CD14-positive monocyte (primary cell): Measurements from ENCODE around the gene RAB43. TPM values are rescaled to one million over a fixed set of nuclear protein-coding genes. Genes with fewer than 3 reads are reported as not detected.

ENCODE experiments used
- DNase-seq, 3 donors: peaks; one replicate each; pipeline ENCODE4 v3.0.0-alpha.2; 2011 to 2022
- H2AFZ ChIP-seq: 2 replicates; pipeline ENCODE4 v1.6.0; 2012; ENCODE audit warnings: mild to moderate bottlenecking, low read depth, low read length, inconsistent platforms; ENCODE audit not compliant: insufficient read depth, poor library complexity, severe bottlenecking
- H3K27ac ChIP-seq, 2 donors: 1 replicate in 1 of 2; 2 replicates in 1 of 2; pipeline ENCODE4 v1.5.1; 2012 to 2013; ENCODE audit warnings: low read length in 2 of 2, control low read depth in 1 of 2, inconsistent platforms in 1 of 2, low read depth in 1 of 2, mild to moderate bottlenecking in 1 of 2
- H3K27me3 ChIP-seq, 2 donors: one replicate each; pipeline versions ENCODE4 v1.6.0 to v1.6.1; 2011 to 2013; ENCODE audit warnings: low read length in 2 of 2; ENCODE audit not compliant: control insufficient read depth in 2 of 2, insufficient read depth in 2 of 2
- H3K36me3 ChIP-seq, 2 donors: replicated peaks in 1 of 2; 1 replicate in 1 of 2; 2 replicates in 1 of 2; pipeline versions ENCODE4 v1.5.1 to v1.6.1; 2012 to 2013; ENCODE audit warnings: low read length in 2 of 2, control low read depth in 1 of 2, inconsistent platforms in 1 of 2, mild to moderate bottlenecking in 1 of 2; ENCODE audit not compliant: insufficient read depth in 2 of 2, control insufficient read depth in 1 of 2
- H3K4me1 ChIP-seq, 2 donors: 1 replicate in 1 of 2; 2 replicates in 1 of 2; pipeline versions ENCODE4 v1.5.1 to v1.6.1; 2012 to 2013; ENCODE audit warnings: low read length in 2 of 2, control low read depth in 1 of 2, inconsistent platforms in 1 of 2, mild to moderate bottlenecking in 1 of 2, moderate library complexity in 1 of 2; ENCODE audit not compliant: insufficient read depth in 2 of 2, control insufficient read depth in 1 of 2
- H3K4me2 ChIP-seq: replicated peaks from 2 replicates; pipeline ENCODE3; 2012; ENCODE audit warnings: low read length, moderate library complexity, mild to moderate bottlenecking; ENCODE audit not compliant: poor library complexity, severe bottlenecking; ENCODE audit errors: extremely low read depth
- H3K4me3 ChIP-seq, 3 experiments: fragments of 200-600 bp in 1 of 3; sonication (generic) in 1 of 3; replicated peaks in 1 of 3; 1 replicate in 2 of 3; 2 replicates in 1 of 3; pipeline ENCODE4 v1.5.1; 2011 to 2013; ENCODE audit warnings: low read length in 3 of 3, mild to moderate bottlenecking in 3 of 3, control low read depth in 2 of 3, low read depth in 2 of 3, inconsistent platforms in 1 of 3, moderate library complexity in 1 of 3
- H3K79me2 ChIP-seq: 2 replicates; pipeline ENCODE4 v1.6.0; 2012; ENCODE audit warnings: mild to moderate bottlenecking, control low read depth, inconsistent platforms, low read length, moderate library complexity; ENCODE audit not compliant: insufficient read depth
- H3K9ac ChIP-seq: 2 replicates; pipeline ENCODE4 v1.6.0; 2017; ENCODE audit warnings: low read length, mild to moderate bottlenecking; ENCODE audit not compliant: insufficient read depth, poor library complexity, severe bottlenecking
- H3K9me3 ChIP-seq, 2 donors: replicated peaks in 1 of 2; 1 replicate in 1 of 2; 2 replicates in 1 of 2; pipeline versions ENCODE4 v1.5.1 to v1.6.1; 2012 to 2013; ENCODE audit warnings: low read length in 2 of 2, control low read depth in 1 of 2; ENCODE audit not compliant: control insufficient read depth in 1 of 2, insufficient read depth in 1 of 2
- H4K20me1 ChIP-seq: 2 replicates; pipeline ENCODE4 v1.6.0; 2012; ENCODE audit warnings: mild to moderate bottlenecking, low read length, control low read depth, moderate library complexity; ENCODE audit not compliant: insufficient read depth
- H3K27ac Mint-ChIP-seq, 7 donors: one replicate each; pipeline ENCODE4 v1.8.0; 2020; ENCODE audit warnings: mild to moderate bottlenecking in 7 of 7, mixed read lengths in 7 of 7, moderate library complexity in 6 of 7, inconsistent platforms in 2 of 7
- H3K27me3 Mint-ChIP-seq, 3 donors: one replicate each; pipeline ENCODE4 v1.8.0; 2021 to 2022; ENCODE audit warnings: low read depth in 3 of 3, mild to moderate bottlenecking in 3 of 3, mixed read lengths in 3 of 3, moderate library complexity in 3 of 3, inconsistent platforms in 1 of 3
- H3K36me3 Mint-ChIP-seq, 2 donors: one replicate each; pipeline ENCODE4 v1.8.0; 2020; ENCODE audit warnings: mixed read lengths in 2 of 2, inconsistent platforms in 1 of 2, mild to moderate bottlenecking in 1 of 2
- H3K4me1 Mint-ChIP-seq: one replicate; pipeline ENCODE4 v1.8.0; 2020; ENCODE audit warnings: mild to moderate bottlenecking, mixed read lengths
- H3K4me3 Mint-ChIP-seq, 2 donors: one replicate each; pipeline ENCODE4 v1.8.0; 2020; ENCODE audit warnings: mild to moderate bottlenecking in 2 of 2, mixed read lengths in 2 of 2, moderate library complexity in 1 of 2
- H3K9me3 Mint-ChIP-seq, 7 donors: one replicate each; pipeline ENCODE4 v1.8.0; 2020 to 2022; ENCODE audit warnings: mixed read lengths in 7 of 7, mild to moderate bottlenecking in 6 of 7, moderate library complexity in 6 of 7, inconsistent platforms in 2 of 7
- CTCF ChIP-seq: fragments of 200-600 bp; IDR thresholded peaks from one replicate; pipeline ENCODE4 v1.8.0; 2022; ENCODE audit warnings: antibody characterized with exemption, mild to moderate bottlenecking
- WGBS: methylation state at CpG from one replicate; pipeline ENCODE4 v1.1.5; 2013; ENCODE audit warnings: missing lambda C conversion rate; ENCODE audit not compliant: insufficient coverage; 5-methylcytosine and 5-hydroxymethylcytosine counted together
- intact Hi-C, 2 donors: fragments of 100-400 bp; cut with micrococcal nuclease; formaldehyde crosslinking; loops; one replicate each; pipeline versions ENCODE4 v1.15.0 to v1.15.1; 2023
- polyA plus RNA-seq, 3 donors: library from polyadenylated mRNA; depleted of rRNA in 1 of 3; unstranded in 2 of 3; stranded (reverse) in 1 of 3; fragments of 300-500 nt in 2 of 3; fragments of >200 nt in 1 of 3; fragmentation: Illumina TruSeq in 2 of 3; gene quantifications; 1 replicate in 2 of 3; 2 replicates in 1 of 3; pipeline ENCODE4 v1.2.3, GENCODE V29; 2012 to 2021

The RAB43 gene
- polyA plus RNA-seq, 3 donors: 7.1 to 15.5 (median 8.5) TPM

- H3K79me2 ChIP-seq: no peaks in the 10 kb centered on the region
- Mint-ChIP-seq H3K9me3 (peaks cover 0 to 3% (median 0%) of the 10 kb centered on the region in 7 donors), H3K4me1 (peaks cover 6% of the 10 kb centered on the region), H3K27ac (peak overlapping the region in 1 of 7 donors; percentile 33), H3K36me3 (peaks cover 89 to 98% of the 10 kb centered on the region in 2 donors), H3K4me3 (no peak overlapping the region), H3K27me3 (peaks cover 5 to 18% (median 13%) of the 10 kb centered on the region in 3 donors)
- no peak overlapping the region for H3K27ac ChIP-seq
- no peak overlapping the region for H3K4me3 ChIP-seq
- no peaks in the 10 kb centered on the region for H3K4me1 ChIP-seq
- no peaks in the 10 kb centered on the region for H3K27me3 ChIP-seq
- WGBS: 100% methylated on average over 6 of the region's 13 CpGs
- H3K9ac ChIP-seq: no peak overlapping the region
- DNase-seq: no peak
- TF ChIP-seq CTCF: no peak
- intact Hi-C loops: no loop called here
- no peak overlapping the region for H3K4me2 ChIP-seq
- no peaks in the 10 kb centered on the region for H3K9me3 ChIP-seq
- no peak overlapping the region for H2AFZ ChIP-seq
- peaks cover 74 to 96% of the 10 kb centered on the region in 2 donors for H3K36me3 ChIP-seq
- H4K20me1 ChIP-seq: peaks cover 18% of the 10 kb centered on the region
Observed at GRCh38 chr3:129130291-129130813, 8.7 kb upstream of the RAB43 start.

- H4K20me1 ChIP-seq: peaks cover 19% of the 10 kb centered on the region
- H3K4me3 Mint-ChIP-seq: no peak overlapping the region
- intact Hi-C loops: no loop called here
Observed at GRCh38 chr3:129128357-129129155, 7.0 kb upstream of the RAB43 start.

More at GRCh38 chr3:129128357-129129155, 7.0 kb upstream of the RAB43 start:
- H3K27ac Mint-ChIP-seq: no peak overlapping the region
- no peaks in the 10 kb centered on the region for H3K9me3 ChIP-seq
- no peaks in the 10 kb centered on the region for H3K79me2 ChIP-seq
- H3K9me3 Mint-ChIP-seq: peaks cover 0 to 3% (median 0%) of the 10 kb centered on the region in 7 donors
- H3K4me3 ChIP-seq: no peak overlapping the region
- H3K4me1 Mint-ChIP-seq: peaks cover 9% of the 10 kb centered on the region
- no peak overlapping the region for H3K27ac ChIP-seq
- TF ChIP-seq CTCF: no peak
- 99% methylated on average over 15 of the region's 16 CpGs for WGBS
- peaks cover 2 to 3% of the 10 kb centered on the region in 2 donors for H3K4me1 ChIP-seq
- no peaks in the 10 kb centered on the region for H3K27me3 ChIP-seq
- H3K36me3 Mint-ChIP-seq: peaks cover 75 to 82% of the 10 kb centered on the region in 2 donors
- DNase-seq: no peak
- no peak overlapping the region for H2AFZ ChIP-seq
- peaks cover 5 to 20% (median 18%) of the 10 kb centered on the region in 3 donors for H3K27me3 Mint-ChIP-seq
- no peak overlapping the region for H3K4me2 ChIP-seq
- H3K36me3 ChIP-seq: peaks cover 56 to 78% of the 10 kb centered on the region in 2 donors
- no peak overlapping the region for H3K9ac ChIP-seq
